PC-9 (cell line): ENCODE results near the gene PMIS2. TPM values are rescaled to one million over a fixed set of nuclear protein-coding genes. Genes with fewer than 3 reads are reported as not detected.

Experiments
- BruUV-seq: library from RNA; stranded (reverse); fragments of 400-500 nt; replicated peaks from 2 replicates; lab custom pipeline; 2021; lab: Mats Ljungman, UMichigan
- CTCF ChIA-PET: fragments of 300-600 bp; sonication (Branson Sonifier 250); formaldehyde crosslinking; loops from one replicate; lab custom pipeline; 2022; ENCODE audit warnings: antibody characterized with exemption; lab: Charles Lee
- POLR2A ChIA-PET: fragments of 300-600 bp; sonication (Branson Sonifier 250); formaldehyde crosslinking; loops from one replicate; lab custom pipeline; 2022; ENCODE audit warnings: antibody characterized with exemption; ENCODE audit not compliant: unreplicated experiment; lab: Charles Lee
- DNase-seq, 2 experiments: peaks; one replicate each; pipeline versions ENCODE4 v3.0.0 to v3.0.0-alpha.2; 2015 to 2022; ENCODE audit warnings: mixed read lengths in 1 of 2
- H2AFZ ChIP-seq: fragments of 200-600 bp; sonication (generic); 2 replicates; pipeline ENCODE4 v1.8.1; 2017; ENCODE audit warnings: antibody characterized with exemption
- H3F3A ChIP-seq: fragments of 200-600 bp; sonication (generic); 2 replicates; pipeline ENCODE4 v1.8.1; 2017; ENCODE audit warnings: antibody characterized with exemption, mild to moderate bottlenecking, low read depth; ENCODE audit not compliant: insufficient read depth
- H3K27ac ChIP-seq: fragments of 200-600 bp; sonication (generic); 2 replicates; pipeline ENCODE4 v1.6.1; 2016; ENCODE audit warnings: mixed run types
- H3K27me3 ChIP-seq: fragments of 200-600 bp; sonication (generic); 2 replicates; pipeline ENCODE4 v1.6.1; 2016; ENCODE audit warnings: low read depth, mixed run types; ENCODE audit not compliant: insufficient read depth
- H3K36me3 ChIP-seq: fragments of 200-600 bp; sonication (generic); 2 replicates; pipeline ENCODE4 v1.6.1; 2016; ENCODE audit warnings: low read depth, mixed run types
- H3K4me1 ChIP-seq: fragments of 200-600 bp; sonication (generic); replicated peaks from 2 replicates; pipeline ENCODE4 v1.6.1; 2016; ENCODE audit warnings: mixed run types; ENCODE audit not compliant: insufficient read depth
- H3K4me2 ChIP-seq: fragments of 200-600 bp; sonication (generic); 2 replicates; pipeline ENCODE4 v1.6.1; 2017; ENCODE audit warnings: mixed run types
- H3K4me3 ChIP-seq: fragments of 200-600 bp; sonication (generic); 2 replicates; pipeline ENCODE4 v1.6.1; 2016; ENCODE audit warnings: mixed run types
- H3K79me2 ChIP-seq: fragments of 200-600 bp; sonication (generic); 2 replicates; pipeline ENCODE4 v1.6.1; 2017; ENCODE audit warnings: low read depth, mixed run types
- H3K9me2 ChIP-seq: fragments of 200-600 bp; sonication (generic); 2 replicates; pipeline ENCODE4 v1.8.1; 2017; ENCODE audit warnings: mild to moderate bottlenecking; ENCODE audit not compliant: insufficient read depth
- H3K9me3 ChIP-seq: fragments of 200-600 bp; sonication (generic); 2 replicates; pipeline ENCODE4 v1.8.1; 2016; ENCODE audit warnings: low read depth; ENCODE audit not compliant: insufficient read depth
- H4K20me1 ChIP-seq: fragments of 200-600 bp; sonication (generic); 2 replicates; pipeline ENCODE4 v1.8.1; 2017; ENCODE audit not compliant: insufficient read depth
- EZH2 ChIP-seq: fragments of 200-600 bp; sonication (generic); IDR thresholded peaks from 2 replicates; pipeline ENCODE4 v1.8.0; 2017; ENCODE audit warnings: antibody characterized with exemption, low read depth
- intact Hi-C: fragments of 100-400 bp; cut with micrococcal nuclease; formaldehyde crosslinking; loops from one replicate; pipeline ENCODE4 v1.10.0; 2022; ENCODE audit not compliant: unreplicated experiment
- total RNA-seq: library from RNA; stranded (reverse); gene quantifications from 2 replicates; pipeline ENCODE4 v1.2.3, GENCODE V29; 2021
- TF ChIP-seq, protein P1 (sequence below): fragments of 200-600 bp; sonication (generic); conservative IDR thresholded peaks from 2 replicates; pipeline ENCODE4 v1.6.1; 2017; ENCODE audit warnings: mixed run types, antibody characterized with exemption, mild to moderate bottlenecking, moderate library complexity

Gene PMIS2
- total RNA-seq, 1 experiment from 2014 or later = not detected

DNA sequence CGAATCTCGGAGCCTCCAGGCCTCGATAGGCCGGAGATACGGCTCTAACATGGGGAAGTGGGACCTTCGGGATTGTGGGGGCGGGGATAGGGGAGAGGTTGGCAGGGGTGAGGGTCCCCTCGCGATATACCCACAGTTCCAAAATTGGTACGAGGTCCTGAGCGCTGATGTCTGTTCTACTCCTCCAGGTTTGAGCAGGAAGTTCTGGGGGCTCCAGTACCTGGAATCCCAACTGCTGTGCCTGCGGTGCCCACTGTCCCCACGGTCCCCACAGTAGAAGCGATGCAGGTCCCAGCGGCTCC, 43.3 kb downstream of the PMIS2 start:
- H3K4me1 ChIP-seq = peaks cover 5% of the 10 kb centered on the region; the same call in 1 of the 2 replicates
- no peaks in the 10 kb centered on the region for H3K9me2 ChIP-seq
- H3K4me3 ChIP-seq = peak overlapping the region; percentile 93
- TF ChIP-seq, protein P1, sequence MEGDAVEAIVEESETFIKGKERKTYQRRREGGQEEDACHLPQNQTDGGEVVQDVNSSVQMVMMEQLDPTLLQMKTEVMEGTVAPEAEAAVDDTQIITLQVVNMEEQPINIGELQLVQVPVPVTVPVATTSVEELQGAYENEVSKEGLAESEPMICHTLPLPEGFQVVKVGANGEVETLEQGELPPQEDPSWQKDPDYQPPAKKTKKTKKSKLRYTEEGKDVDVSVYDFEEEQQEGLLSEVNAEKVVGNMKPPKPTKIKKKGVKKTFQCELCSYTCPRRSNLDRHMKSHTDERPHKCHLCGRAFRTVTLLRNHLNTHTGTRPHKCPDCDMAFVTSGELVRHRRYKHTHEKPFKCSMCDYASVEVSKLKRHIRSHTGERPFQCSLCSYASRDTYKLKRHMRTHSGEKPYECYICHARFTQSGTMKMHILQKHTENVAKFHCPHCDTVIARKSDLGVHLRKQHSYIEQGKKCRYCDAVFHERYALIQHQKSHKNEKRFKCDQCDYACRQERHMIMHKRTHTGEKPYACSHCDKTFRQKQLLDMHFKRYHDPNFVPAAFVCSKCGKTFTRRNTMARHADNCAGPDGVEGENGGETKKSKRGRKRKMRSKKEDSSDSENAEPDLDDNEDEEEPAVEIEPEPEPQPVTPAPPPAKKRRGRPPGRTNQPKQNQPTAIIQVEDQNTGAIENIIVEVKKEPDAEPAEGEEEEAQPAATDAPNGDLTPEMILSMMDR = no peak
- no peak for TF ChIP-seq EZH2
- H4K20me1 ChIP-seq = no peaks in the 10 kb centered on the region
- H3K4me2 ChIP-seq = peak overlapping the region; percentile 93
- H3K27me3 ChIP-seq = no peaks in the 10 kb centered on the region
- BruUV-seq = TSS peak; percentile 58
- peaks cover 12% of the 10 kb centered on the region for H3K79me2 ChIP-seq
- peaks cover 4% of the 10 kb centered on the region; the same call in 1 of the 2 replicates for H3K36me3 ChIP-seq
- H3K9me3 ChIP-seq = no peaks in the 10 kb centered on the region
- no peak for DNase-seq
- H2AFZ ChIP-seq = peak overlapping the region; percentile 98
- CTCF ChIA-PET = no interaction called here
- peak overlapping the region; percentile 65 for H3K27ac ChIP-seq
- intact Hi-C loops = no loop called here
- POLR2A ChIA-PET = no interaction called here
- H3F3A ChIP-seq = peaks cover 18% of the 10 kb centered on the region

DNA sequence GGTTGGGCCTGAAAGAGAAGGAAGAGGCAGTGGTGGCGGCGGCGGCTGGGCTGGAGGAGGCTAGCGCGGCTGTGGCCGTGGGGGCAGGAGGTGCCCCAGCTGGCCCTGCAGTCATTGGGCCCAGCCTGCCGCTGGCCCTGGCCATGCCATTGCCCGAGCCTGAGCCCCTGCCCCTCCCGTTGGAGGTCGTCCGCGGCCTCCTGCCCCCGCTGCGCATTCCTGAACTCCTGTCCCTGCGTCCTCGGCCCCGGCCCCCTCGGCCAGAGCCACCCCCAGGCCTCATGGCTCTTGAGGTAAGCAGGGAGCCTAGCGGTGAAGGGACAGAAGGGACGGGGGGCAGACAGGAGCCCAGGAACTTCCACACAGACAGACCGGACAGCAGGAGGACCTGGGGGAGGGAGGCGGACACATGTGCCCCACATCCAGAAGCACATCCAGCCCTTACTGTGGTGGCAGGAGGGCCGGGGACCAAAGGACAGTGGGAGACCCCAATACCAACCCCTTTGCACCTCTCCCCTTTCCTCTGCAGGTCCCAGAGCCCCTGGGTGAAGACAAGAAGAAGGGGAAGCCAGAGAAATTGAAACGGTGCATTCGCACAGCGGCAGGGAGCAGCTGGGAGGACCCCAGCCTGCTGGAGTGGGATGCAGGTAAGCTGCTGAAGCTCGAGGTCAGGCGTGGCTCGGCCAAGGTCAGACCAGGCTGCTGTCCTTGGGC, 47.9 kb downstream of the PMIS2 start:
- no peak for TF ChIP-seq EZH2
- TF ChIP-seq, protein P1 = no peak
- no peak for DNase-seq
- H3K27me3 ChIP-seq = no peaks in the 10 kb centered on the region

DNA sequence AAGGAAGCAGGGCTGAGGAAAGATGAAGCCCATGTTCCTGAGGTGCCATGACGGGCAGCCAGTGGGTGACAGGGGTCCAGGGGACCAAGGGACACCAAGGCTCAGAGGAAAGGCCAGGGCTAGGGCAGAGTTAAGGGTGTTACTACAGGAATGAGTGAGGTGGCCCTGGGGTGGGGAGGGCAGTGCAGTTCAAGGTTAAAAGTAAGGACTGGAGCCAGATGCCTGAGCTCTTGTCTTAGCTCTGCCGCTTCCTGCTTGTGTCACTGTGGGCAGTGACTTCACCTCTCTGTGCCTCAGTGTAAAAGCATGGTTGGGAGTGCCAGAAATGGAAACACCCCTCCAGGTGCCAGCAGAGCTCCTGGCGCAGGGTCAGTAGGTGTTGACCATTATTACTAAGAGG, 50.7 kb downstream of the PMIS2 start:
- no peaks in the 10 kb centered on the region for H3K4me1 ChIP-seq
- H3K4me2 ChIP-seq = no peak overlapping the region
- H3K79me2 ChIP-seq = no peaks in the 10 kb centered on the region
- no TSS peak for BruUV-seq
- CTCF ChIA-PET = no interaction called here
- intact Hi-C loops = no loop called here
- no peaks in the 10 kb centered on the region for H3K9me2 ChIP-seq
- peaks cover 4% of the 10 kb centered on the region; the same call in 1 of the 2 replicates for H3K36me3 ChIP-seq
- POLR2A ChIA-PET = no interaction called here
- H3K4me3 ChIP-seq = no peak overlapping the region
- H3K27ac ChIP-seq = no peak overlapping the region
- no peaks in the 10 kb centered on the region for H3K9me3 ChIP-seq
- H3K27me3 ChIP-seq = no peaks in the 10 kb centered on the region
- no peaks in the 10 kb centered on the region for H4K20me1 ChIP-seq
- TF ChIP-seq EZH2 = no peak
- TF ChIP-seq, protein P1 = no peak
- DNase-seq = no peak
- peaks cover 6% of the 10 kb centered on the region; the same call in 1 of the 2 replicates for H3F3A ChIP-seq
- no peak overlapping the region for H2AFZ ChIP-seq

More for the DNA sequence above, 47.9 kb downstream of the PMIS2 start:
- H3K27ac ChIP-seq = no peak overlapping the region
- H3K4me2 ChIP-seq = no peak overlapping the region
- no TSS peak for BruUV-seq
- intact Hi-C loops = no loop called here
- H3K36me3 ChIP-seq = peaks cover 4% of the 10 kb centered on the region; the same call in 1 of the 2 replicates
- CTCF ChIA-PET = no interaction called here
- H3K79me2 ChIP-seq = peaks cover 12% of the 10 kb centered on the region
- no peak overlapping the region for H3K4me3 ChIP-seq
- H3K9me2 ChIP-seq = no peaks in the 10 kb centered on the region
- H2AFZ ChIP-seq = no peak overlapping the region
- H4K20me1 ChIP-seq = no peaks in the 10 kb centered on the region
- H3K9me3 ChIP-seq = no peaks in the 10 kb centered on the region
- H3K4me1 ChIP-seq = peaks cover 5% of the 10 kb centered on the region; the same call in 1 of the 2 replicates
- POLR2A ChIA-PET = no interaction called here
- 0 out of 2 replicates have a peak, but pooled peaks cover 7% of the 10 kb centered on the region for H3F3A ChIP-seq

Other genes starting within 250 kb of the PMIS2 start
- gene FFAR1, start 238.3 kb upstream of the PMIS2 start, total RNA-seq = 0.23 and 0.44 TPM in 2 replicates
- gene FFAR3, start 227.7 kb upstream of the PMIS2 start, total RNA-seq = not detected in 2 replicates
- not detected in 2 replicates for gene GPR42, start 215.1 kb upstream of the PMIS2 start, total RNA-seq
- not detected in 2 replicates for gene FFAR2, start 137.9 kb upstream of the PMIS2 start, total RNA-seq
- not detected in 2 replicates for gene KRTDAP, start 95.7 kb upstream of the PMIS2 start, total RNA-seq
- gene DMKN, start 72.5 kb upstream of the PMIS2 start, total RNA-seq = 135 and 144 TPM in 2 replicates
- 0.76 and 0.88 TPM in 2 replicates for gene SBSN, start 57.9 kb upstream of the PMIS2 start, total RNA-seq
- gene GAPDHS, start 52.7 kb upstream of the PMIS2 start, total RNA-seq = not detected in 2 replicates
- gene TMEM147, start 40.5 kb upstream of the PMIS2 start, total RNA-seq = 82.6 and 95.9 TPM in 2 replicates
- gene ATP4A, start 22.5 kb upstream of the PMIS2 start, total RNA-seq = not detected in 2 replicates
- gene HAUS5, start 26.6 kb downstream of the PMIS2 start, total RNA-seq = 21.7 and 23.5 TPM in 2 replicates
- 110 and 153 TPM in 2 replicates for gene RBM42, start 42.9 kb downstream of the PMIS2 start, total RNA-seq
- 1.8 and 2.1 TPM in 2 replicates for gene ETV2, start 55.6 kb downstream of the PMIS2 start, total RNA-seq
- gene COX6B1, start 62.1 kb downstream of the PMIS2 start, total RNA-seq = 441 and 489 TPM in 2 replicates
- 0.65 and 1.6 TPM in 2 replicates for gene UPK1A, start 80.3 kb downstream of the PMIS2 start, total RNA-seq
- not detected in 2 replicates for gene ZBTB32, start 118.4 kb downstream of the PMIS2 start, total RNA-seq
- 32.2 and 44.2 TPM in 2 replicates for gene KMT2B, start 131.8 kb downstream of the PMIS2 start, total RNA-seq
- gene IGFLR1, start 156.3 kb downstream of the PMIS2 start, total RNA-seq = 8.6 and 9.7 TPM in 2 replicates
- 13.9 and 14.3 TPM in 2 replicates for gene U2AF1L4, start 159.2 kb downstream of the PMIS2 start, total RNA-seq
- 106 and 130 TPM in 2 replicates for gene PSENEN, start 159.5 kb downstream of the PMIS2 start, total RNA-seq
- 9.4 and 17.0 TPM in 2 replicates for gene LIN37, start 162.4 kb downstream of the PMIS2 start, total RNA-seq
- gene HSPB6, start 170.9 kb downstream of the PMIS2 start, total RNA-seq = 2.5 and 2.7 TPM in 2 replicates
- 38.0 and 52.2 TPM in 2 replicates for gene PROSER3, start 172.0 kb downstream of the PMIS2 start, total RNA-seq
- 17.4 and 21.3 TPM in 2 replicates for gene ARHGAP33, start 189.4 kb downstream of the PMIS2 start, total RNA-seq
- gene PRODH2, start 226.7 kb downstream of the PMIS2 start, total RNA-seq = not detected in 2 replicates